ENCODE results near the gene SERGEF. TPM values are rescaled to one million over a fixed set of nuclear protein-coding genes. Genes with fewer than 3 reads are reported as not detected.
A peak's percentile ranks its signal among the peaks of the same experiment; 100 is the strongest.

Gene SERGEF
- total and polyA plus RNA-seq, 2 of the 4 experiments (the other 2 are of a cell fraction), result 12.2 to 18.1 TPM

- TF ChIP-seq CTCF (conservative IDR thresholded peaks at IDR 0.05; ENCODE audit: low read depth, low read length), result no peak
Observed at GRCh38 chr11:17764446-17765218, 248.2 kb downstream of the SERGEF start (continued).

DNA sequence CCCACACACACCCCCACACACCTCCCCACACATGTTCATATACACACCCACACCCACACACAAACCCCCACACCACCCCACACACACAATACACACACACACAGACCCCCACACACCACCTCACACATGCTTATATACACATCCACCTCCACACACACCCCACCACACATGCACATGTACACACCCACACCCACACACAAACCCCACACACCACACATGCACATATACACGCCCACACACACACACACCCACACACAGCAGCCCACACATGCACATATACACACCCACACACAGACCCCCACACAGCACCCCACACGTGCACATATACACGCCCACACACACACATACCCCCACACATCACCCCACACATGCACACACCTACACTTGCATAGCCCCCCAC is 249.1 kb downstream of the SERGEF start:
- Histone ChIP-seq H3K56ac (ENCODE audit: extremely low read depth, insufficient read depth, low read length) (no peak overlapping the region), H2BK5ac (ENCODE audit: low read depth, low read length, poor library complexity, severe bottlenecking) (peak overlapping the region; percentile 50), H3K9ac (ENCODE audit: low read depth, low read length) (no peak overlapping the region), H3K23ac (ENCODE audit: low read depth, low read length) (no peak overlapping the region), H2AK9ac (replicated peaks; ENCODE audit: low read depth, low read length, poor library complexity) (no peak overlapping the region), H3K4me2 (ENCODE audit: low read depth, low read length) (no peak overlapping the region), H2BK120ac (ENCODE audit: low read depth, low read length) (no peak overlapping the region), H3K9me3 (ENCODE audit: control insufficient read depth, insufficient read depth, low read length) (no peaks in the 10 kb centered on the region), H3K27me3 (ENCODE audit: control insufficient read depth, insufficient read depth, low read length) (peaks cover 2% of the 10 kb centered on the region; the same call in 1 of the 2 replicates), H4K20me1 (ENCODE audit: insufficient read depth, low read length) (no peaks in the 10 kb centered on the region), H3K4me1 (ENCODE audit: control insufficient read depth, insufficient read depth, low read length) (no peaks in the 10 kb centered on the region), H3K18ac (ENCODE audit: low read depth, low read length) (no peak overlapping the region), H2BK20ac (ENCODE audit: low read depth, low read length) (no peak overlapping the region), H3K4me3 (ENCODE audit: insufficient read depth, low read depth, low read length) (no peak overlapping the region), H3K27ac (ENCODE audit: insufficient read depth, low read length) (no peak overlapping the region), H4K8ac (ENCODE audit: low read depth in 2 of 2, low read length in 2 of 2) (no peak overlapping the region), H3K79me1 (ENCODE audit: low read depth in 1 of 2, low read length in 2 of 2) (no peaks in the 10 kb centered on the region), H2AFZ (replicated peaks; ENCODE audit: low read length, poor library complexity) (no peak overlapping the region), H3K36me3 (ENCODE audit: control insufficient read depth, insufficient read depth, low read length) (no peaks in the 10 kb centered on the region), H4K5ac (ENCODE audit: low read depth, low read length) (no peak overlapping the region), H3K14ac (replicated peaks; ENCODE audit: low read depth, low read length) (no peak overlapping the region), H2AK5ac (ENCODE audit: low read depth, low read length) (no peak overlapping the region), H2BK15ac (ENCODE audit: low read depth, low read length) (no peak overlapping the region), H4K91ac (ENCODE audit: insufficient read depth, low read depth, low read length) (no peak overlapping the region), H3K9me1 (ENCODE audit: insufficient read depth, low read length) (no peaks in the 10 kb centered on the region), H3K4ac (ENCODE audit: low read depth, low read length) (no peak overlapping the region)
- ATAC-seq (ENCODE audit: low read depth) (no peak), DNase-seq (no peak)
- BruUV-seq (replicated peaks), result no TSS peak
- dilution Hi-C loops (cut with HindIII; ENCODE audit: low sequenced_read_pairs, unreplicated experiment) (no loop called here), intact Hi-C loops (cut with micrococcal nuclease) (loop anchor here (5.0 kb wide), 1 partner anchor 84 kb away; no protein-coding TSS in a partner anchor), in situ Hi-C loops (cut with MboI; ENCODE audit: low sequenced_read_pairs) (loop anchor here (5.0 kb wide), 1 partner anchor 214 kb away; no protein-coding TSS in a partner anchor)
- ChIA-PET POLR2A (ENCODE audit: unreplicated experiment) (no interaction called here), CTCF (no interaction called here)
- 47% methylated on average over 3 of the region's 3 CpGs; no CpG with 5 or more reads in 1 of the 2 experiments for WGBS, 2 experiments (ENCODE audit: extremely low coverage in 2 of 2, insufficient read length in 1 of 2)
- no peak for TF ChIP-seq RFX5 (IDR thresholded peaks at IDR 0.05; ENCODE audit: low read depth, low read length)
- TF ChIP-seq, protein P1, sequence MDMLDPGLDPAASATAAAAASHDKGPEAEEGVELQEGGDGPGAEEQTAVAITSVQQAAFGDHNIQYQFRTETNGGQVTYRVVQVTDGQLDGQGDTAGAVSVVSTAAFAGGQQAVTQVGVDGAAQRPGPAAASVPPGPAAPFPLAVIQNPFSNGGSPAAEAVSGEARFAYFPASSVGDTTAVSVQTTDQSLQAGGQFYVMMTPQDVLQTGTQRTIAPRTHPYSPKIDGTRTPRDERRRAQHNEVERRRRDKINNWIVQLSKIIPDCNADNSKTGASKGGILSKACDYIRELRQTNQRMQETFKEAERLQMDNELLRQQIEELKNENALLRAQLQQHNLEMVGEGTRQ (IDR thresholded peaks at IDR 0.05; ENCODE audit: low read depth, low read length), result no peak
- no peak for TF ChIP-seq RAD21 (IDR thresholded peaks at IDR 0.05; ENCODE audit: low read length)
- TF ChIP-seq CEBPB (IDR thresholded peaks at IDR 0.05; ENCODE audit: low read depth, low read length), result no peak
- no peak for TF ChIP-seq POLR2A (IDR thresholded peaks at IDR 0.05; ENCODE audit: low read depth, low read length)
- no peak for TF ChIP-seq NFE2L2 (IDR thresholded peaks at IDR 0.05; ENCODE audit: low read depth, low read length)
- TF ChIP-seq RCOR1 (IDR thresholded peaks at IDR 0.05; ENCODE audit: insufficient replicate concordance, low read length), result no peak
- no peak for TF ChIP-seq SMC3 (IDR thresholded peaks at IDR 0.05; ENCODE audit: low read depth, low read length)
- TF ChIP-seq CHD1 (IDR thresholded peaks at IDR 0.05; ENCODE audit: low read depth, low read length), result no peak
- no peak for TF ChIP-seq MAZ (IDR thresholded peaks at IDR 0.05; ENCODE audit: borderline replicate concordance, low read depth, low read length)
- no peak for TF ChIP-seq FOS (IDR thresholded peaks at IDR 0.05; ENCODE audit: low read depth, low read length)

All from IMR-90 (cell line).